Measurements from ENCODE around the gene FAM90A26. TPM values are rescaled to one million over a fixed set of nuclear protein-coding genes. Genes with fewer than 3 reads are reported as not detected.
"Not testable (repeated sequence)": the region's sequence is repeated elsewhere in the genome, so short reads cannot be mapped to it uniquely, and the experiment has no call there.

The FAM90A26 gene
- total RNA-seq, 2 experiments from 2014 or later: not detected

- H3K4me1 Mint-ChIP-seq; H3K36me3 Mint-ChIP-seq (ENCODE audit: low read depth); DNase-seq; H3K9me3 Mint-ChIP-seq; POLR2A ChIA-PET; H3K27me3 Mint-ChIP-seq; H3K4me3 Mint-ChIP-seq; H3K27ac Mint-ChIP-seq; CTCF ChIA-PET: not testable (repeated sequence)
Measured at GRCh38 chr4:9224596-9224995, 54.4 kb downstream of the FAM90A26 start, which contains the start of gene USP17L13. TSS of gene USP17L13 (plus strand) at chr4:9224896. CDS start at chr4:9224896, 0 bp downstream.

Other genes starting within 250 kb of the FAM90A26 start
- gene USP17L10, start 40.2 kb downstream of the FAM90A26 start, total RNA-seq: not detected
- not detected for gene USP17L11, start 45.0 kb downstream of the FAM90A26 start, total RNA-seq
- gene USP17L12, start 49.7 kb downstream of the FAM90A26 start, total RNA-seq: not detected
- not detected for gene USP17L13, start 54.5 kb downstream of the FAM90A26 start, total RNA-seq
- gene USP17L15, start 64.0 kb downstream of the FAM90A26 start, total RNA-seq: not detected
- not detected for gene USP17L17, start 73.5 kb downstream of the FAM90A26 start, total RNA-seq
- gene USP17L18, start 78.2 kb downstream of the FAM90A26 start, total RNA-seq: not detected
- not detected for gene USP17L19, start 83.0 kb downstream of the FAM90A26 start, total RNA-seq
- gene USP17L20, start 87.7 kb downstream of the FAM90A26 start, total RNA-seq: not detected
- gene USP17L21, start 92.5 kb downstream of the FAM90A26 start, total RNA-seq: not detected
- not detected for gene USP17L22, start 97.2 kb downstream of the FAM90A26 start, total RNA-seq
- not detected for gene USP17L24, start 154.8 kb downstream of the FAM90A26 start, total RNA-seq
- not detected for gene USP17L25, start 159.5 kb downstream of the FAM90A26 start, total RNA-seq
- gene USP17L26, start 164.2 kb downstream of the FAM90A26 start, total RNA-seq: not detected
- not detected for gene USP17L5, start 169.0 kb downstream of the FAM90A26 start, total RNA-seq
- gene USP17L27, start 173.7 kb downstream of the FAM90A26 start, total RNA-seq: not detected
- not detected for gene USP17L28, start 178.5 kb downstream of the FAM90A26 start, total RNA-seq
- not detected for gene USP17L29, start 183.2 kb downstream of the FAM90A26 start, total RNA-seq
- not detected for gene USP17L30, start 192.7 kb downstream of the FAM90A26 start, total RNA-seq